ENCODE measurements around the gene COMT.

COMT gene

GRCh38 chr22:20013382-20013871 lies 71.9 kb downstream of the COMT start:
- peak; percentile 43 for DNase-seq

DNA sequence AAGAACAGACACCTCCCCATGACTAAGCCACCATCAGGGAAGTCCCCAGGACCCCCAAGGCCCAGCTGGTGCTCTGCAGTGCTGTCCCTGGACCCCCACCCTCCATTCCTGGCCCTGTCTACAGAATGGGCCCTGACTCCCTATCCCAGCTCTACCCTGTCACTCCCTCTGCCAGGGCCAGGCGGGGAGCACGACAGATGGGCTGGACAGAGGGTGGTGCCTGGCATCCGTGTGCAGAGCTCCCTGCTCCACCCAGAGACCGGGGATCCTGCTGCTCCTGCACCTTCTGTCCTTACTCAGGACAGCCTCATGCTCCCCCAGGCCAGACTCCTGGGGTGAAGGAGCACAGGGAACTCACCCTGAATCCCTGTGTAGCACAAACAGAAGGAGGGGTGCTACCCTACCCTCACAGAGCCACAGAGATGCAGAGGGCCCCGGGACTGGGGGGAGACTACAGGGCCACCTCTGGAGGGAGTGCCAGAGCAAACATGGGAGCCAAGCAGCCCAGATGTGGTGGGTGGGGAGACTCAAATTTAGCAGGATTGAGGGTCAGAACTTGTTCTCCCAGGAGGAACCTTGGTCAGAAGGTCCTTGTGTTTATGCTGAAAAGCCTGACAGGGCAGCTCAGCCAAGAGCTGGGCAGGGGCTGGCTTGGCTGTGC lies 73.1 kb downstream of the COMT start:
- no peak for DNase-seq

DNA sequence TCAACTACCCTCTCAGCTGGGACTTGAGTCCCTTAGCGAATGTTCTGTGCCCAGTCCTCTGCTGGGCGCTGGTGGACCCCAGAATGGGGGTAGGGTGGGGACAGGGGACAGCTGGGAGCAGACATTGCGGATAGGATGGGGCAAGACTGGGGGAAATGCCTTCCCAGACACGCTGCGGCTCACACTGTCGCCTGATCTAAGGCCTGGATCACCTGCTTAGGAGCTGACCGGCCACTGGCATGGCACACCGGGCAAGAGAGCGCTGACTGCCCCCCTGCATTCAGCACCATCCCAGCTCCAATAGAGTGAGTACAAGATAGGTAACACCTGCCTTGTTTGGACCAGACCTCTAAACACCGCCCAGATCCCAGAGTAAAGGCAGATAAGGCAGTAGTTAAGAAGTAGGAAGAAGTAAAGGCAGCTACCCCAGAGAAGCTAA lies 73.6 kb downstream of the COMT start:
- DNase-seq = no peak

DNA sequence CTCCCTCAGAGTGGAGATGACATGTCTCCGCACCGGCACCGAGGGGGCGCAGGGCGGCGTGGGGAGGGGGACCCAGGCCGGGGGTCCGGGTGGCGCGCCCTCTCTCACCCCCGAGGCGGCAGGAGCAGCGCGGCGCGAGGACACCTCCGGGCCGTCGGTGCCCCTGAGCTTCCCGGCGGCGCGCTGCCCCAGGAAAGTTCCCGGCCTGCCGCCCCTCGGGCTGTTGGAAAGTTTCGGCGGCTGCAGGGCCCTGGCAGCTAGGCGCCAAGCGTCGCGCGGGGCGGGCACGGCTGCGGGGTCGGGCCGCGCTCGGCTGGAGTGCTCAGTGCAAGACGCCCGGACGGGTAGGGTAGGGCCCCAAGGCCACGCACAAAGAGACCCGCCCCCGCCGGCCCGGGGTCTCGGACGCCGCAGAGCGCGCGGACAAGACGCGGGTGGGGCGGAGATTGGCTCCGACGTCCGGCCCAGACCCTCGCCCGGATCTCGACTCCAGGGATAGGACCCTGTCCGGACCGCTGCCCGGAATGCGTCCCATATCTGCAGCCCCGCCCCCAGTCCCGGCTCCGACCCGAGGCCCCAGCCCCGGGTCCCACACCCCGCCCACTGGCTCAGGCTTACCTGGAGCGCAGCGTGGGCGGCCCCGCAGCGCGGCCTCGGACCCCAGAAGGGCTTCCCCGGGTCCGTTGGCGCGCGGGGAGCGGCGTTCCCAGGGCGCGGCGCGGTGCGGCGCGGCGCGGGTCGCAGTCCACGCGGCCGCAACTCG lies 74.6 kb downstream of the COMT start:
- DNase-seq = no peak

DNA sequence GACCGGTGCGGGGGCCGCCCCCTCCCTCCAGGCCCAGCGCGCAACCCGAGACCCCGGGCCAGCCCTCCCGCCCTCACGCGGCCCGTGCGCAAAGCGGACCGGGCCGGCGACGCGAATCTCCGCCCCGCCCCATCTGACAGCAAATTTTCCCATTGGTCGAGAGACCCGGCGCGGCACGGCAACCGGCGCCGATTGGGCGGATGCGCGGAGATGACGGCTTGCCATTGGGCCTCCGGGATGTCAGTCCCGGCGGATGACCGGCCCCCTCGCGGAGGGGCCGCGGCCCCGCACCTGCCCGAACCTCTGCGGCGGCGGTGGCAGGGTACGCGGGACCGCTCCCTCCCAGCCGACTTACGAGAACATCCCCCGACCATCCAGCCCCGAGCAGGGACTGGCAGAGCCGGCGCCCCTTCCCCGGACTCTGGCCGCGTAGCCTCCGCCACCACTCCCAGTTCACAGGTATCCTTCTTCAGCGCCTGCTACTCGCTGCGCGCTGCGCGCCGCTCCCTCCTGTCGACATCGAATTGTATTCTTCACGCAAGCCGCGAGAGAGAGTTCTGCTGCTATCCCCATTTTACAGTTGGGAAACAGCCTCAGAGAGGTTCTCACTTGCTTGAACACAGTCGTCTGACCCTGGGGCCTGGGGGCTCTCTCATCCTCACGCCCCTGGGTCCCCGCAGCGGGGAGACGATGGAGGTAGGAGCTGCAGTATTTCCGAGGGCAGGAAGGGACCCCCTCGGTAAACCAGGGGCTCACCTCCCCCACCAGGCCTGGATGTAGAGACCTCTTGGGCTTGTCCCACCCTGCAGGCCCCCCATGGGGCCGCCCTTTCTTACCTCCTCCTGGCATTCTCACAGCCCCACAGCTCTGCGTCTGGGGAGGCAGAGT lies 75.4 kb downstream of the COMT start, which contains the start of gene ARVCF:
ARVCF (minus strand) TSS at position 90 of the 888 bp plus-strand sequence. CDS start 26,029 bp downstream, outside the sequence.
- DNase-seq = peak; percentile 84

DNA sequence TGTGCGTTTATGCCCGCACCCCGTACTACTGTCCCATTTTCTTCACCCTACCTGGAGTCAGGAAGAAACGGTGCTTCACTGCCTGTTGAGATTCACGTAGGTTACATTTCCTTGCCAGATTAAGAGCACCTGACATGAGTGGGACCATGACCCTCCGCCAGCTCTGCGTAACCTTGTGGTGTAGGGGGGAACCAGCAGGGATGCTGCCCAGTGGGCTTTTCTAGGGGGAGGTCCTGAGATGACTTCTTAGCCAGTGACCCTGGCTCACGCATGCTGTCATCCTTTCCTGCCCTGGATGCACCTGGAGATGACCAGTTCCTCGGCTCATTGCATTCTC lies 76.0 kb downstream of the COMT start:
- no peak for DNase-seq

DNA sequence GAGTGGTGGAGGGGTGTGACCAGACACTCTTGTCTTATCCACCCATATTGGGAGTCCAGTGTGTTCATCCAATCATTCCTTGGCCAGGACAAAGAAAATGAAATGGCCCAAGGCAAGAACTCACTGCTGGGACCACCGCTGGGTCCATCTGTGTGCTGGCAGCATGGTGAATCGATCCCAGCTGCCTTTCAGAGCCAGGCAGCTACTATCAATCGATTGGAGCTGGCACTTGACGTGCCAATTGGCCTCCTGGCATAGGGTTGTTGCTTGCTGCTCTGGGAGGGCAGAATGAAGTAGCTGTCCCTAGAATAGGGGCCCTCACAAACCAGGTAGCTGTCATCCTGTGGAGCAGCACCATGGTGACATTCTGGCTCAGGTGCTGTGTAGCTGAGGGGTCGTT lies 76.4 kb downstream of the COMT start:
- no peak for DNase-seq
